ENCODE results near the gene FXYD7. TPM values are rescaled to one million over a fixed set of nuclear protein-coding genes. Genes with fewer than 3 reads are reported as not detected.
A peak's percentile ranks its signal among the peaks of the same experiment; 100 is the strongest.

FXYD7 gene
- total and polyA plus RNA-seq, 9 of the 15 experiments (the other 6 are each of a cell fraction or from before 2014, with no cell fraction given): 0.10 to 0.80 (median 0.31) TPM; not detected in 3

DNA sequence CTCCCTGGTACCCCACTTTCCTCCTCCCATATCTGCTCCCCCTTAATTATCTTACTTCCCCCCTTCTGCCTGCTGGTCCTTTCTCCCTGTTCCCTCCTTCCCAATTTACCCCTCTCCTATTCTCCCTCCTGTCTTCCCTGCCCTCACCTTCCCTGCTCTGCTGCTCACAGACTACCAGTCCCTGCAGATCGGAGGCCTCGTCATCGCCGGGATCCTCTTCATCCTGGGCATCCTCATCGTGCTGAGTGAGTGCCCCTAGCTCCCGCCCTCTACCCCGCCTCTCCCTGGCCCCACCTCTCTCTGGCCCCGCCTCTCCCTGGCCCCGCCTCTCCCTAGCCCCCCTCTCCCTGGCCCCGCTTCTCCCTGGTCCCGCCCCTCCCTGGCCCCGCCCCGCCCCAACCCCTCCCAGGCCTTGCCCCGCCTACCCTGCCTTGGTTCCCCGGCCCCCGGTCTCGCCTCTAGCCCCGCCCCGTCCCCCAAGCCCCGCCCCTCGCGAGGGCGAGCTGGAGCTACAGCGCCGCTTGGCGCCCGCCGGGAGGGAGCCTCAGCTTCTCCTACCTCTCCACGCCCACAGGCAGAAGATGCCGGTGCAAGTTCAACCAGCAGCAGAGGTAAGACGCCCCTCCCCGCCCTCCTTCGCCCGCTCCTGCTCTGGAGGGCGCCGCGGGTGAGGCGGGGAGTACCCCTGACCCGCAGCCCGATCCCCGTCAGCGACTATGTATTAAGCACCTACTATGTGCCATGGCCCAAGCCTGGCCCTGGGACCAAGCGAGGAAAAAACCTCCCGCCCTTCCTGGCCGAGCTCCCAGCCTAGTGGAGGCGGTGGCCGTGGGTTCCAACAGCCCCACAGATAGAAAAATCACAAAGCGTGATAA, 1.9 kb upstream of the FXYD7 start (continued):
- TF ChIP-seq, protein P1, sequence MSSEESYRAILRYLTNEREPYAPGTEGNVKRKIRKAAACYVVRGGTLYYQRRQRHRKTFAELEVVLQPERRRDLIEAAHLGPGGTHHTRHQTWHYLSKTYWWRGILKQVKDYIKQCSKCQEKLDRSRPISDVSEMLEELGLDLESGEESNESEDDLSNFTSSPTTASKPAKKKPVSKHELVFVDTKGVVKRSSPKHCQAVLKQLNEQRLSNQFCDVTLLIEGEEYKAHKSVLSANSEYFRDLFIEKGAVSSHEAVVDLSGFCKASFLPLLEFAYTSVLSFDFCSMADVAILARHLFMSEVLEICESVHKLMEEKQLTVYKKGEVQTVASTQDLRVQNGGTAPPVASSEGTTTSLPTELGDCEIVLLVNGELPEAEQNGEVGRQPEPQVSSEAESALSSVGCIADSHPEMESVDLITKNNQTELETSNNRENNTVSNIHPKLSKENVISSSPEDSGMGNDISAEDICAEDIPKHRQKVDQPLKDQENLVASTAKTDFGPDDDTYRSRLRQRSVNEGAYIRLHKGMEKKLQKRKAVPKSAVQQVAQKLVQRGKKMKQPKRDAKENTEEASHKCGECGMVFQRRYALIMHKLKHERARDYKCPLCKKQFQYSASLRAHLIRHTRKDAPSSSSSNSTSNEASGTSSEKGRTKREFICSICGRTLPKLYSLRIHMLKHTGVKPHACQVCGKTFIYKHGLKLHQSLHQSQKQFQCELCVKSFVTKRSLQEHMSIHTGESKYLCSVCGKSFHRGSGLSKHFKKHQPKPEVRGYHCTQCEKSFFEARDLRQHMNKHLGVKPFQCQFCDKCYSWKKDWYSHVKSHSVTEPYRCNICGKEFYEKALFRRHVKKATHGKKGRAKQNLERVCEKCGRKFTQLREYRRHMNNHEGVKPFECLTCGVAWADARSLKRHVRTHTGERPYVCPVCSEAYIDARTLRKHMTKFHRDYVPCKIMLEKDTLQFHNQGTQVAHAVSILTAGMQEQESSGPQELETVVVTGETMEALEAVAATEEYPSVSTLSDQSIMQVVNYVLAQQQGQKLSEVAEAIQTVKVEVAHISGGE (CRISPR knock-in tag; IDR thresholded peaks at IDR 0.05): no peak
- TF ChIP-seq EP400 (IDR thresholded peaks at IDR 0.05): no peak
- TF ChIP-seq, protein P2, sequence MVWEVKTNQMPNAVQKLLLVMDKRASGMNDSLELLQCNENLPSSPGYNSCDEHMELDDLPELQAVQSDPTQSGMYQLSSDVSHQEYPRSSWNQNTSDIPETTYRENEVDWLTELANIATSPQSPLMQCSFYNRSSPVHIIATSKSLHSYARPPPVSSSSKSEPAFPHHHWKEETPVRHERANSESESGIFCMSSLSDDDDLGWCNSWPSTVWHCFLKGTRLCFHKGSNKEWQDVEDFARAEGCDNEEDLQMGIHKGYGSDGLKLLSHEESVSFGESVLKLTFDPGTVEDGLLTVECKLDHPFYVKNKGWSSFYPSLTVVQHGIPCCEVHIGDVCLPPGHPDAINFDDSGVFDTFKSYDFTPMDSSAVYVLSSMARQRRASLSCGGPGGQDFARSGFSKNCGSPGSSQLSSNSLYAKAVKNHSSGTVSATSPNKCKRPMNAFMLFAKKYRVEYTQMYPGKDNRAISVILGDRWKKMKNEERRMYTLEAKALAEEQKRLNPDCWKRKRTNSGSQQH (CRISPR knock-in tag; IDR thresholded peaks at IDR 0.05): peak; percentile 91
- no peak for TF ChIP-seq HNRNPH1 (optimal IDR thresholded peaks at IDR 0.05; ENCODE audit: low read depth, low read length)
- TF ChIP-seq, protein P3, sequence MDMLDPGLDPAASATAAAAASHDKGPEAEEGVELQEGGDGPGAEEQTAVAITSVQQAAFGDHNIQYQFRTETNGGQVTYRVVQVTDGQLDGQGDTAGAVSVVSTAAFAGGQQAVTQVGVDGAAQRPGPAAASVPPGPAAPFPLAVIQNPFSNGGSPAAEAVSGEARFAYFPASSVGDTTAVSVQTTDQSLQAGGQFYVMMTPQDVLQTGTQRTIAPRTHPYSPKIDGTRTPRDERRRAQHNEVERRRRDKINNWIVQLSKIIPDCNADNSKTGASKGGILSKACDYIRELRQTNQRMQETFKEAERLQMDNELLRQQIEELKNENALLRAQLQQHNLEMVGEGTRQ (CRISPR knock-in tag; IDR thresholded peaks at IDR 0.05): no peak
- TF ChIP-seq ZNF436 (CRISPR knock-in tag; IDR thresholded peaks at IDR 0.05): no peak
- no peak for TF ChIP-seq ZNF311 (CRISPR knock-in tag; IDR thresholded peaks at IDR 0.05)
- no peak for TF ChIP-seq ZNF239 (CRISPR knock-in tag; IDR thresholded peaks at IDR 0.05)
- TF ChIP-seq NFATC3 (IDR thresholded peaks at IDR 0.05): no peak
- no peak for TF ChIP-seq SMAD4 (CRISPR knock-in tag; conservative IDR thresholded peaks at IDR 0.05)
- no peak for TF ChIP-seq ELF2 (CRISPR knock-in tag; IDR thresholded peaks at IDR 0.05)
- TF ChIP-seq HNRNPUL1 (IDR thresholded peaks at IDR 0.05; ENCODE audit: low read length): no peak
- TF ChIP-seq, protein P4, sequence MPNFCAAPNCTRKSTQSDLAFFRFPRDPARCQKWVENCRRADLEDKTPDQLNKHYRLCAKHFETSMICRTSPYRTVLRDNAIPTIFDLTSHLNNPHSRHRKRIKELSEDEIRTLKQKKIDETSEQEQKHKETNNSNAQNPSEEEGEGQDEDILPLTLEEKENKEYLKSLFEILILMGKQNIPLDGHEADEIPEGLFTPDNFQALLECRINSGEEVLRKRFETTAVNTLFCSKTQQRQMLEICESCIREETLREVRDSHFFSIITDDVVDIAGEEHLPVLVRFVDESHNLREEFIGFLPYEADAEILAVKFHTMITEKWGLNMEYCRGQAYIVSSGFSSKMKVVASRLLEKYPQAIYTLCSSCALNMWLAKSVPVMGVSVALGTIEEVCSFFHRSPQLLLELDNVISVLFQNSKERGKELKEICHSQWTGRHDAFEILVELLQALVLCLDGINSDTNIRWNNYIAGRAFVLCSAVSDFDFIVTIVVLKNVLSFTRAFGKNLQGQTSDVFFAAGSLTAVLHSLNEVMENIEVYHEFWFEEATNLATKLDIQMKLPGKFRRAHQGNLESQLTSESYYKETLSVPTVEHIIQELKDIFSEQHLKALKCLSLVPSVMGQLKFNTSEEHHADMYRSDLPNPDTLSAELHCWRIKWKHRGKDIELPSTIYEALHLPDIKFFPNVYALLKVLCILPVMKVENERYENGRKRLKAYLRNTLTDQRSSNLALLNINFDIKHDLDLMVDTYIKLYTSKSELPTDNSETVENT (CRISPR knock-in tag; IDR thresholded peaks at IDR 0.05): no peak
- TF ChIP-seq, protein P5, sequence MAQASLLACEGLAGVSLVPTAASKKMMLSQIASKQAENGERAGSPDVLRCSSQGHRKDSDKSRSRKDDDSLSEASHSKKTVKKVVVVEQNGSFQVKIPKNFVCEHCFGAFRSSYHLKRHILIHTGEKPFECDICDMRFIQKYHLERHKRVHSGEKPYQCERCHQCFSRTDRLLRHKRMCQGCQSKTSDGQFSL (CRISPR knock-in tag; IDR thresholded peaks at IDR 0.05): no peak
- TF ChIP-seq, protein P5 (tag; IDR thresholded peaks at IDR 0.05): no peak
